ENCODE measurements around the gene PWWP2B.

PWWP2B gene

GRCh38 chr10:132394201-132394811 is 2.7 kb upstream of the PWWP2B start:
- DNase-seq (ENCODE audit: low read depth, low spot score) = no peak

GRCh38 chr10:132394936-132395703 is 1.9 kb upstream of the PWWP2B start:
- no peak for DNase-seq (ENCODE audit: low read depth, low spot score)

- no peak for DNase-seq (ENCODE audit: low read depth, low spot score)
Observed at GRCh38 chr10:132395704-132396493, 1.1 kb upstream of the PWWP2B start.

GRCh38 chr10:132396494-132397035 is 435 bp upstream of the PWWP2B start:
- DNase-seq (ENCODE audit: low read depth, low spot score) = no peak

GRCh38 chr10:132397671-132398565 is 918 bp downstream of the PWWP2B start:
- no peak for DNase-seq (ENCODE audit: low read depth, low spot score)

GRCh38 chr10:132398566-132398991 is 1.6 kb downstream of the PWWP2B start:
- DNase-seq (ENCODE audit: low read depth, low spot score) = no peak

- DNase-seq (ENCODE audit: low read depth, low spot score) = no peak
Observed at GRCh38 chr10:132399117-132400035, 2.4 kb downstream of the PWWP2B start.

- no peak for DNase-seq (ENCODE audit: low read depth, low spot score)
Observed at GRCh38 chr10:132400041-132400546, 3.1 kb downstream of the PWWP2B start.

GRCh38 chr10:132400547-132401151 is 3.6 kb downstream of the PWWP2B start:
- DNase-seq (ENCODE audit: low read depth, low spot score) = no peak

- no peak for DNase-seq (ENCODE audit: low read depth, low spot score)
Observed at GRCh38 chr10:132401401-132402118, 4.6 kb downstream of the PWWP2B start.

GRCh38 chr10:132402781-132403241 is 5.8 kb downstream of the PWWP2B start:
- no peak for DNase-seq (ENCODE audit: low read depth, low spot score)

GRCh38 chr10:132403511-132404168 is 6.6 kb downstream of the PWWP2B start:
- no peak for DNase-seq (ENCODE audit: low read depth, low spot score)

GRCh38 chr10:132404169-132404880 is 7.3 kb downstream of the PWWP2B start:
- no peak for DNase-seq (ENCODE audit: low read depth, low spot score)

GRCh38 chr10:132404911-132405462 is 8.0 kb downstream of the PWWP2B start:
- DNase-seq (ENCODE audit: low read depth, low spot score) = no peak

- no peak for DNase-seq (ENCODE audit: low read depth, low spot score)
Observed at GRCh38 chr10:132405463-132405991, 8.5 kb downstream of the PWWP2B start.

- no peak for DNase-seq (ENCODE audit: low read depth, low spot score)
Observed at GRCh38 chr10:132406181-132406580, 9.2 kb downstream of the PWWP2B start.

- no peak for DNase-seq (ENCODE audit: low read depth, low spot score)
Observed at GRCh38 chr10:132406750-132407149, 9.8 kb downstream of the PWWP2B start.
